ENCODE results near the gene ANKFN1.

The ANKFN1 gene

DNA sequence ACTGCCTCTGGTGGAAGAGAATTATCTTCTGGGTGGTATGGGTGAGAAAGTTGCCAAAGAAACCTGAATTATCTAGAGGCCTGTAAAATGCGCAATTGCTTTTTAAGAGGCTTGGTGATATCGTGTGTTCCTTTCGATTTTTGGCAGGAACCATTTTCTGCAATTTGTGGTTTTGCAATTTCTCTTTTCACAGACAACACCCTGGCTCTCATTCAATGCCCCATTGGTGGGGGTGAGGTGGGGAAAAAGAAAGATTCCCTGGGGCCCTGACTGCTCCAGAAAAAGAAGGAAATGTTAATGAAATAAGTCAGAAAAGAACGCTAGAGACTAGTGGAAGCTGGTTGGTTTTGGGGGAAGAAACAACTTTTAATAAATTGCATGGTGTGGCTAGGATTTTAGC is 77.4 kb downstream of the ANKFN1 start:
- no peaks in the 10 kb centered on the region for H3K9me2 ChIP-seq (replicated peaks; ENCODE audit: low read depth, low read length)

DNA sequence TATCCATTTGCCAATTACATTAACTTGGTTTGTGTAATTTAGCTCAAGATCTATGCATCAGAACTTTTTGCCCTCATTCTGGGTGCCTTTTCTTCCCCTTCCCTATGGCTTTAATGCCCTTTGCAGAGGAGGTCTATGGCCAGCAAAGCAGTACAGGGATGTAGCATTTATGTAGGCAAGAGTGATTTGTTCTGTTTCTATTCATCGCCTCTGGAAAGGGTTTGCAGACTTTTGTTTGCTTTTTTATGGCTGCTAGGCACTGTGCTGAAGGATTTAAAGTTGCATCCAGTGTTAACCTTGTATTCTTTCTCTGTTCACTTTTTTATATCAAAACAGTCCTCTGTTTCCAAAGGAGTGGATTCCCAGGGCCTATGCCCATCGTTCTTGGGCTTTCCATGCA is 78.0 kb downstream of the ANKFN1 start:
- Histone ChIP-seq H3K79me2 (ENCODE audit: insufficient read depth, low read length) (no peaks in the 10 kb centered on the region), H2AFZ (ENCODE audit: low read length) (peak overlapping the region; percentile 72), H3K4me2 (ENCODE audit: low read depth, low read length, poor library complexity, severe bottlenecking) (peak overlapping the region; percentile 47), H3K9me3 (ENCODE audit: insufficient read depth, low read depth, low read length) (no peaks in the 10 kb centered on the region), H3K36me3 (ENCODE audit: insufficient read depth, low read length) (no peaks in the 10 kb centered on the region), H3F3A (ENCODE audit: low read depth) (no peaks in the 10 kb centered on the region), H3K4me1 (ENCODE audit: insufficient read depth, low read length, poor library complexity, severe bottlenecking) (peaks cover 42% of the 10 kb centered on the region), H3K4me3 (ENCODE audit: low read length, poor library complexity, severe bottlenecking) (no peak overlapping the region), H3K9me2 (replicated peaks; ENCODE audit: low read depth, low read length) (no peaks in the 10 kb centered on the region), H3K27me3 (ENCODE audit: insufficient read depth, low read length, poor library complexity, severe bottlenecking) (no peaks in the 10 kb centered on the region), H3K9ac (ENCODE audit: low read depth, low read length, poor library complexity, severe bottlenecking) (peak overlapping the region; percentile 26), H4K20me1 (ENCODE audit: insufficient read depth, low read length, poor library complexity, severe bottlenecking) (no peaks in the 10 kb centered on the region)
- no peak for TF ChIP-seq EZH2phosphoT487 (IDR thresholded peaks at IDR 0.05; ENCODE audit: borderline replicate concordance)
- TF ChIP-seq, protein P1, sequence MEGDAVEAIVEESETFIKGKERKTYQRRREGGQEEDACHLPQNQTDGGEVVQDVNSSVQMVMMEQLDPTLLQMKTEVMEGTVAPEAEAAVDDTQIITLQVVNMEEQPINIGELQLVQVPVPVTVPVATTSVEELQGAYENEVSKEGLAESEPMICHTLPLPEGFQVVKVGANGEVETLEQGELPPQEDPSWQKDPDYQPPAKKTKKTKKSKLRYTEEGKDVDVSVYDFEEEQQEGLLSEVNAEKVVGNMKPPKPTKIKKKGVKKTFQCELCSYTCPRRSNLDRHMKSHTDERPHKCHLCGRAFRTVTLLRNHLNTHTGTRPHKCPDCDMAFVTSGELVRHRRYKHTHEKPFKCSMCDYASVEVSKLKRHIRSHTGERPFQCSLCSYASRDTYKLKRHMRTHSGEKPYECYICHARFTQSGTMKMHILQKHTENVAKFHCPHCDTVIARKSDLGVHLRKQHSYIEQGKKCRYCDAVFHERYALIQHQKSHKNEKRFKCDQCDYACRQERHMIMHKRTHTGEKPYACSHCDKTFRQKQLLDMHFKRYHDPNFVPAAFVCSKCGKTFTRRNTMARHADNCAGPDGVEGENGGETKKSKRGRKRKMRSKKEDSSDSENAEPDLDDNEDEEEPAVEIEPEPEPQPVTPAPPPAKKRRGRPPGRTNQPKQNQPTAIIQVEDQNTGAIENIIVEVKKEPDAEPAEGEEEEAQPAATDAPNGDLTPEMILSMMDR (conservative IDR thresholded peaks at IDR 0.05; ENCODE audit: low read length): no peak

More for the DNA sequence above, 77.4 kb downstream of the ANKFN1 start:
- no peaks in the 10 kb centered on the region for H3K79me2 ChIP-seq (ENCODE audit: insufficient read depth, low read length)
- peak overlapping the region; percentile 72 for H2AFZ ChIP-seq (ENCODE audit: low read length)
- H3K9ac ChIP-seq (ENCODE audit: low read depth, low read length, poor library complexity, severe bottlenecking): peak overlapping the region; percentile 26
- H3K36me3 ChIP-seq (ENCODE audit: insufficient read depth, low read length): no peaks in the 10 kb centered on the region
- no peaks in the 10 kb centered on the region for H3K27me3 ChIP-seq (ENCODE audit: insufficient read depth, low read length, poor library complexity, severe bottlenecking)
- no peak for TF ChIP-seq EZH2phosphoT487 (IDR thresholded peaks at IDR 0.05; ENCODE audit: borderline replicate concordance)
- TF ChIP-seq, protein P1 (conservative IDR thresholded peaks at IDR 0.05; ENCODE audit: low read length): no peak
- H3K4me2 ChIP-seq (ENCODE audit: low read depth, low read length, poor library complexity, severe bottlenecking): peak overlapping the region; percentile 47
- H3K4me3 ChIP-seq (ENCODE audit: low read length, poor library complexity, severe bottlenecking): peak overlapping the region; percentile 3
- H3F3A ChIP-seq (ENCODE audit: low read depth): no peaks in the 10 kb centered on the region
- no peaks in the 10 kb centered on the region for H3K9me3 ChIP-seq (ENCODE audit: insufficient read depth, low read depth, low read length)
- peaks cover 42% of the 10 kb centered on the region for H3K4me1 ChIP-seq (ENCODE audit: insufficient read depth, low read length, poor library complexity, severe bottlenecking)
- H4K20me1 ChIP-seq (ENCODE audit: insufficient read depth, low read length, poor library complexity, severe bottlenecking): no peaks in the 10 kb centered on the region

DNA sequence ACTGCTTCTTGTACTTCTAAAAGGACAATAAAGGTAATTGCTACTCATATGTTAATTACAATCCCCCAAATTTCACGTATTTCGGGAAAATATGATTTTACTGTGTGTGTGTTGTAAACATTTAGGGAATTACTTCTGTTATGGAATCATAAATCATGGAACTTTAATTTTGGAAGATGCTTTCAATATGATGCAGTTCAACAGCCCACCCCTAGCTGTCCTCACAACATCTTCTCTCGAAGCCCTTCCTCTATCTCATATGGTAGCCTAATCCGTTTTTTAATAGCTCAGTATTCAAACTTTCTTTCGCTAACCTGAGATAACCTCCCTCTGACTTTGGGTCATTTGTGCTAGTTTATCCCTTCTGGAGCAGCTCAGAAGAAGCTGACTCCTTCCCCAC is 78.4 kb downstream of the ANKFN1 start:
- Histone ChIP-seq H3K27me3 (ENCODE audit: insufficient read depth, low read length, poor library complexity, severe bottlenecking) (no peaks in the 10 kb centered on the region), H3K9me3 (ENCODE audit: insufficient read depth, low read depth, low read length) (0 out of 2 replicates have a peak, but pooled peaks cover under 1% of the 10 kb centered on the region), H2AFZ (ENCODE audit: low read length) (peak overlapping the region; percentile 72; the same call in 1 of the 2 replicates), H3K9me2 (replicated peaks; ENCODE audit: low read depth, low read length) (no peaks in the 10 kb centered on the region), H3K36me3 (ENCODE audit: insufficient read depth, low read length) (no peaks in the 10 kb centered on the region), H3F3A (ENCODE audit: low read depth) (no peaks in the 10 kb centered on the region), H3K9ac (ENCODE audit: low read depth, low read length, poor library complexity, severe bottlenecking) (no peak overlapping the region), H3K4me2 (ENCODE audit: low read depth, low read length, poor library complexity, severe bottlenecking) (no peak overlapping the region), H3K4me3 (ENCODE audit: low read length, poor library complexity, severe bottlenecking) (no peak overlapping the region), H3K4me1 (ENCODE audit: insufficient read depth, low read length, poor library complexity, severe bottlenecking) (peaks cover 42% of the 10 kb centered on the region), H3K79me2 (ENCODE audit: insufficient read depth, low read length) (no peaks in the 10 kb centered on the region), H4K20me1 (ENCODE audit: insufficient read depth, low read length, poor library complexity, severe bottlenecking) (no peaks in the 10 kb centered on the region)
- no peak for TF ChIP-seq EZH2phosphoT487 (IDR thresholded peaks at IDR 0.05; ENCODE audit: borderline replicate concordance)
- TF ChIP-seq, protein P1 (conservative IDR thresholded peaks at IDR 0.05; ENCODE audit: low read length): peak; percentile 64

All from Loucy (cell line).